C4-2B (cell line): ENCODE data around the gene MICU2.

ENCODE experiments used
- ZFX ChIP-seq: fragments of 450-650 bp; IDR thresholded peaks from 2 replicates; pipeline ENCODE4 v1.6.1; 2017
- TF ChIP-seq, protein P1 (sequence below): fragments of 450-650 bp; conservative IDR thresholded peaks from 2 replicates; pipeline ENCODE4 v1.5.1; 2017; ENCODE audit warnings: mild to moderate bottlenecking

DNA sequence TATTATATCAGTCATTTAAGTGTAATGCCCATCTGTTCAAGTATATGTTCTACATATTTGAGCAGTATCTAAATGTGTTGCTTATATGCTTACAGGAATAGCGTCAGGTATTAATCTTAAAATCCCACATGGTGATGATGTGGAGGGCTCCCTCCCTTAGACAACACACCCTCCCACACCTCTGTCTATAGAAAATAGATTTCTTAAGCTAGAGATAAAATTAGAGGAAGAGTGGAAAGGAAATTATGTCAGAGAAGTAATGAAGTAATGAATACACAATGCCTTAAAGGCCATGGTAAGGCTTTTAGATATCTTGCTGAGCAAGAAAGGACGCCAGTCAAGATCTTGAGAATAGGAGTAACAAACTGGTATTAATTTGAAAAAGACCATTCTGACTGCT lies 157.3 kb downstream of the MICU2 start:
- TF ChIP-seq, protein P1, sequence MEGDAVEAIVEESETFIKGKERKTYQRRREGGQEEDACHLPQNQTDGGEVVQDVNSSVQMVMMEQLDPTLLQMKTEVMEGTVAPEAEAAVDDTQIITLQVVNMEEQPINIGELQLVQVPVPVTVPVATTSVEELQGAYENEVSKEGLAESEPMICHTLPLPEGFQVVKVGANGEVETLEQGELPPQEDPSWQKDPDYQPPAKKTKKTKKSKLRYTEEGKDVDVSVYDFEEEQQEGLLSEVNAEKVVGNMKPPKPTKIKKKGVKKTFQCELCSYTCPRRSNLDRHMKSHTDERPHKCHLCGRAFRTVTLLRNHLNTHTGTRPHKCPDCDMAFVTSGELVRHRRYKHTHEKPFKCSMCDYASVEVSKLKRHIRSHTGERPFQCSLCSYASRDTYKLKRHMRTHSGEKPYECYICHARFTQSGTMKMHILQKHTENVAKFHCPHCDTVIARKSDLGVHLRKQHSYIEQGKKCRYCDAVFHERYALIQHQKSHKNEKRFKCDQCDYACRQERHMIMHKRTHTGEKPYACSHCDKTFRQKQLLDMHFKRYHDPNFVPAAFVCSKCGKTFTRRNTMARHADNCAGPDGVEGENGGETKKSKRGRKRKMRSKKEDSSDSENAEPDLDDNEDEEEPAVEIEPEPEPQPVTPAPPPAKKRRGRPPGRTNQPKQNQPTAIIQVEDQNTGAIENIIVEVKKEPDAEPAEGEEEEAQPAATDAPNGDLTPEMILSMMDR: no peak
- no peak for TF ChIP-seq ZFX
